Activated gamma-delta T cell treated with Interleukin-2 at 50 U/mL for 16 hours (primary cell): ENCODE measurements around the gene TEX54.

Source experiments
- DNase-seq: peaks from one replicate; pipeline ENCODE4 v3.0.0-alpha.2; 2020

TEX54 gene

DNA sequence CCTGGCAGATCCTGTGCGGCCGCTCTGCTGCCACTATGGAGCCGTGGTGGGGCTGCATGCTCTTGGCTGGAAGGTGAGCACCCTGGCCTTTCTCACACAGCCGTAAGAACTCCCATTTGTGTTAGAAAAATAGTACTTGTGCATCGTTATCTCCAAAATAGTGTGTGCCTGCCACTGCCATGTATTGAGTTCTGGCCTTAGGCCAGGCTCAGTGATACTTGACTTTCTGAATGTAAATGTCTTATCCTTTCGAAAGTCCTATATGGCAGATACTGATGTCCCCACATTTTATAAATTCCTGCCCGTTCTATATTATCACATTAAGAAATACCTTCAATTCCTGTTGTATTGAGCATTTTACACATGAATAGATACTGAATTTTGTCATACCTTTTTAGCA, 49.9 kb downstream of the TEX54 start:
- no peak for DNase-seq
